AG10803 (cell line): ENCODE measurements around the gene SMIM11.
"Not testable (repeated sequence)": the region's sequence is repeated elsewhere in the genome, so short reads cannot be mapped to it uniquely, and the experiment has no call there.

Source experiments
- DNase-seq: peaks from one replicate; pipeline ENCODE4 v3.0.0; 2010; ENCODE audit warnings: low read depth
- H3K4me3 ChIP-seq: 2 replicates; pipeline ENCODE4 v1.5.1; 2011; ENCODE audit warnings: mild to moderate bottlenecking, low read length, control low read depth
- CTCF ChIP-seq: conservative IDR thresholded peaks from 2 replicates; pipeline ENCODE4 v1.5.1; 2011; ENCODE audit warnings: mild to moderate bottlenecking, low read length, control low read depth, inconsistent platforms

SMIM11 gene

GRCh38 chr21:34363733-34364132 lies 11.6 kb upstream of the SMIM11 start, which contains the start of gene KCNE2:
TSS of gene KCNE2 (plus strand) at chr21:34364006. CDS start at chr21:34370479, 6,473 bp downstream.
- no peak for TF ChIP-seq CTCF
- no peak for DNase-seq
- H3K4me3 ChIP-seq = no peak within 1 kb of the TSS

- no peak overlapping the region for H3K4me3 ChIP-seq
- no peak for TF ChIP-seq CTCF
- DNase-seq = no peak
Measured at GRCh38 chr21:34364921-34365320, 10.4 kb upstream of the SMIM11 start.

- no peak for TF ChIP-seq CTCF
- DNase-seq = no peak
Measured at GRCh38 chr21:34365809-34366208, 9.5 kb upstream of the SMIM11 start.

GRCh38 chr21:34367320-34367935 lies 7.9 kb upstream of the SMIM11 start:
- peak; percentile 92 for TF ChIP-seq CTCF
- DNase-seq = peak; percentile 79
- H3K4me3 ChIP-seq = no peak overlapping the region

More at GRCh38 chr21:34365809-34366208, 9.5 kb upstream of the SMIM11 start:
- H3K4me3 ChIP-seq = no peak overlapping the region

- no peak for TF ChIP-seq CTCF
- no peak for DNase-seq
- H3K4me3 ChIP-seq = no peak overlapping the region
Measured at GRCh38 chr21:34369741-34370140, 5.6 kb upstream of the SMIM11 start.

- TF ChIP-seq CTCF = no peak
- no peak for DNase-seq
- H3K4me3 ChIP-seq = no peak overlapping the region
Measured at GRCh38 chr21:34372321-34372720, 3.0 kb upstream of the SMIM11 start.

- DNase-seq, H3K4me3 ChIP-seq: not testable (repeated sequence)
Measured at GRCh38 chr21:34374462-34374861, 845 bp upstream of the SMIM11 start.

GRCh38 chr21:34375619-34375972 lies 289 bp downstream of the SMIM11 start:
- DNase-seq = not testable (repeated sequence)

GRCh38 chr21:34383138-34383537 lies 7.8 kb downstream of the SMIM11 start:
- not testable (repeated sequence) for H3K4me3 ChIP-seq

More at GRCh38 chr21:34375619-34375972, 289 bp downstream of the SMIM11 start:
- H3K4me3 ChIP-seq = not testable (repeated sequence)

GRCh38 chr21:34383724-34384415 lies 8.6 kb downstream of the SMIM11 start:
- not testable (repeated sequence) for H3K4me3 ChIP-seq, DNase-seq

More at GRCh38 chr21:34383138-34383537, 7.8 kb downstream of the SMIM11 start:
- DNase-seq = not testable (repeated sequence)

- DNase-seq, H3K4me3 ChIP-seq: not testable (repeated sequence)
Measured at GRCh38 chr21:34400522-34400921, 25.2 kb downstream of the SMIM11 start.

- DNase-seq, H3K4me3 ChIP-seq: not testable (repeated sequence)
Measured at GRCh38 chr21:34404742-34405141, 29.4 kb downstream of the SMIM11 start.
